SK-N-SH treated with all-trans-retinoic acid at 6 μM for 48 hours (cell line): ENCODE measurements around the gene GPC3.

Source experiments
- GLIS3 ChIP-seq: fragments of 250-450 bp; sonication (Bioruptor Pico); IDR thresholded peaks from 2 replicates; pipeline ENCODE4 v1.5.0; 2020; ENCODE audit warnings: mild to moderate bottlenecking, moderate library complexity
- OSR1 ChIP-seq: fragments of 250-450 bp; sonication (Bioruptor Pico); IDR thresholded peaks from 2 replicates; pipeline ENCODE4 v1.8.0; 2022; ENCODE audit warnings: moderate library complexity, mild to moderate bottlenecking, inconsistent platforms
- TCF4 ChIP-seq: fragments of 250-450 bp; sonication (Bioruptor Pico); IDR thresholded peaks from 2 replicates; pipeline ENCODE4 v1.8.0; 2021; ENCODE audit warnings: mild to moderate bottlenecking, moderate library complexity, borderline replicate concordance
- ZFP30 ChIP-seq: fragments of 450-650 bp; formaldehyde crosslinking; IDR thresholded peaks from 2 replicates; pipeline ENCODE4 v1.5.0; 2022; ENCODE audit warnings: mild to moderate bottlenecking, moderate library complexity
- ZNF565 ChIP-seq: fragments of 450-650 bp; formaldehyde crosslinking; conservative IDR thresholded peaks from 2 replicates; pipeline ENCODE4 v1.5.0; 2020; ENCODE audit warnings: low read depth, mild to moderate bottlenecking, moderate library complexity
- ZNF70 ChIP-seq: fragments of 450-650 bp; formaldehyde crosslinking; IDR thresholded peaks from 2 replicates; pipeline ENCODE4 v1.5.0; 2020; ENCODE audit warnings: mild to moderate bottlenecking, moderate library complexity
- TF ChIP-seq, protein P1 (sequence below): fragments of 250-450 bp; sonication (Bioruptor Pico); IDR thresholded peaks from 2 replicates; pipeline ENCODE4 v1.5.1; 2020; ENCODE audit warnings: low read depth, mild to moderate bottlenecking, moderate library complexity
- TF ChIP-seq, protein P2 (sequence below): fragments of 250-450 bp; sonication (Bioruptor Pico); IDR thresholded peaks from 2 replicates; pipeline ENCODE4 v1.8.0; 2020; ENCODE audit warnings: mild to moderate bottlenecking, moderate library complexity, borderline replicate concordance

DNA sequence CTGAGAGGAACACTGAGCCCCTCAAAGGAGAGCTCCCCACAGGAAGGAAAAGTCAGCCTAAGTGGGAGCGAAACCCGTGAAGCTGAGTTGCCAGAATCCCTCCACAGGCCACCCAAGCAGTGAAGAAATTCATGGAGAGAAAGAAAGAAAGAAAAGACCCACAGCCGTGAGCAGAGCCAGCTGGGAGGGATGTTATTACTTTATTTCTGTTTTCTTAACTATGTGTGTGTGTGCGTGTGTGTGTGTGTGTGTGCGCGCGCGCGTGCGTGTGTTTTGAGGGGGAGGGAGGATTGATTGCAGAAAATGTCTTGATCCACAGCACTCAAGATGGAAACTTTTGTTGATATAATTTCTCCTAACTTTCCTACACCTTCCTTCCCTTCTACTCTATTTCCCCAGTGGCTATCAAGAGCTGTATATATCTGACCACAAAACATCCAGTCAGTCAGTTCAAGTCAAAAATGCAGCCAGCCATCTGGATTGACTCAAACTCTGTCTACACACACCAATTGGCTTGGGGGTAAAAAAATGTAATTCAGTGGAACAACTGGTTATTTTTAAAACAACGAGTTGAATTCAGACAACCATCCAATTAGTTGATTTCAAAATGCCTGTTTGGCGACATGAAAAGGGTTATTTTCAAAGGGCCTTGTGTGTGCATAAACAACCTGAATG is 13.8 kb upstream of the GPC3 start:
- TF ChIP-seq TCF4 (CRISPR knock-in tag) = no peak
- TF ChIP-seq, protein P1, sequence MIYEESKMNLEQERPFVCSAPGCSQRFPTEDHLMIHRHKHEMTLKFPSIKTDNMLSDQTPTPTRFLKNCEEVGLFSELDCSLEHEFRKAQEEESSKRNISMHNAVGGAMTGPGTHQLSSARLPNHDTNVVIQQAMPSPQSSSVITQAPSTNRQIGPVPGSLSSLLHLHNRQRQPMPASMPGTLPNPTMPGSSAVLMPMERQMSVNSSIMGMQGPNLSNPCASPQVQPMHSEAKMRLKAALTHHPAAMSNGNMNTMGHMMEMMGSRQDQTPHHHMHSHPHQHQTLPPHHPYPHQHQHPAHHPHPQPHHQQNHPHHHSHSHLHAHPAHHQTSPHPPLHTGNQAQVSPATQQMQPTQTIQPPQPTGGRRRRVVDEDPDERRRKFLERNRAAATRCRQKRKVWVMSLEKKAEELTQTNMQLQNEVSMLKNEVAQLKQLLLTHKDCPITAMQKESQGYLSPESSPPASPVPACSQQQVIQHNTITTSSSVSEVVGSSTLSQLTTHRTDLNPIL = no peak
- TF ChIP-seq ZNF70 = no peak
- TF ChIP-seq ZFP30 (CRISPR knock-in tag) = no peak
- no peak for TF ChIP-seq ZNF565
- TF ChIP-seq, protein P2, sequence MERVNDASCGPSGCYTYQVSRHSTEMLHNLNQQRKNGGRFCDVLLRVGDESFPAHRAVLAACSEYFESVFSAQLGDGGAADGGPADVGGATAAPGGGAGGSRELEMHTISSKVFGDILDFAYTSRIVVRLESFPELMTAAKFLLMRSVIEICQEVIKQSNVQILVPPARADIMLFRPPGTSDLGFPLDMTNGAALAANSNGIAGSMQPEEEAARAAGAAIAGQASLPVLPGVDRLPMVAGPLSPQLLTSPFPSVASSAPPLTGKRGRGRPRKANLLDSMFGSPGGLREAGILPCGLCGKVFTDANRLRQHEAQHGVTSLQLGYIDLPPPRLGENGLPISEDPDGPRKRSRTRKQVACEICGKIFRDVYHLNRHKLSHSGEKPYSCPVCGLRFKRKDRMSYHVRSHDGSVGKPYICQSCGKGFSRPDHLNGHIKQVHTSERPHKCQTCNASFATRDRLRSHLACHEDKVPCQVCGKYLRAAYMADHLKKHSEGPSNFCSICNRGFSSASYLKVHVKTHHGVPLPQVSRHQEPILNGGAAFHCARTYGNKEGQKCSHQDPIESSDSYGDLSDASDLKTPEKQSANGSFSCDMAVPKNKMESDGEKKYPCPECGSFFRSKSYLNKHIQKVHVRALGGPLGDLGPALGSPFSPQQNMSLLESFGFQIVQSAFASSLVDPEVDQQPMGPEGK = no peak
- no peak for TF ChIP-seq GLIS3 (CRISPR knock-in tag)
- TF ChIP-seq OSR1 (CRISPR knock-in tag) = no peak
